Parathyroid adenoma (tissue), 2 donors: Measurements from ENCODE around the gene KIF5B.

Source experiments
- H2AFZ ChIP-seq: fragments of 300-600 bp; sonication (generic); one replicate; pipeline ENCODE4 v1.7.0; 2017; ENCODE audit warnings: antibody characterized with exemption, mild to moderate bottlenecking
- H3K27ac ChIP-seq: fragments of 300-600 bp; sonication (generic); one replicate; pipeline ENCODE4 v1.7.0; 2017
- H3K27me3 ChIP-seq: fragments of 300-600 bp; sonication (generic); one replicate; pipeline ENCODE4 v1.7.0; 2017; ENCODE audit warnings: low read length; ENCODE audit not compliant: control insufficient read depth, insufficient read depth
- H3K36me3 ChIP-seq: fragments of 300-600 bp; sonication (generic); one replicate; pipeline ENCODE4 v1.7.0; 2017; ENCODE audit warnings: low read length; ENCODE audit not compliant: control insufficient read depth, insufficient read depth
- H3K4me1 ChIP-seq: fragments of 300-600 bp; sonication (generic); one replicate; pipeline ENCODE4 v1.7.0; 2017; ENCODE audit warnings: control low read depth
- H3K4me2 ChIP-seq: fragments of 300-600 bp; sonication (generic); one replicate; pipeline ENCODE4 v1.7.0; 2017; ENCODE audit warnings: low read length
- H3K4me3 ChIP-seq: fragments of 300-600 bp; sonication (generic); one replicate; pipeline ENCODE4 v1.7.0; 2017; ENCODE audit warnings: low read depth, low read length
- H3K79me2 ChIP-seq: fragments of 300-600 bp; sonication (generic); one replicate; pipeline ENCODE4 v1.7.0; 2017; ENCODE audit warnings: control low read depth
- H3K9ac ChIP-seq: fragments of 300-600 bp; sonication (generic); one replicate; pipeline ENCODE4 v1.7.0; 2017; ENCODE audit warnings: mild to moderate bottlenecking
- H3K9me3 ChIP-seq: fragments of 300-600 bp; sonication (generic); one replicate; pipeline ENCODE4 v1.7.0; 2017; ENCODE audit warnings: low read length; ENCODE audit not compliant: control insufficient read depth
- CTCF ChIP-seq: fragments of 300-600 bp; sonication (generic); IDR thresholded peaks from one replicate; pipeline ENCODE4 v1.7.0; 2017; ENCODE audit warnings: antibody characterized with exemption, mild to moderate bottlenecking
- donor health status: primary hyperparathyroidism.

The KIF5B gene

DNA sequence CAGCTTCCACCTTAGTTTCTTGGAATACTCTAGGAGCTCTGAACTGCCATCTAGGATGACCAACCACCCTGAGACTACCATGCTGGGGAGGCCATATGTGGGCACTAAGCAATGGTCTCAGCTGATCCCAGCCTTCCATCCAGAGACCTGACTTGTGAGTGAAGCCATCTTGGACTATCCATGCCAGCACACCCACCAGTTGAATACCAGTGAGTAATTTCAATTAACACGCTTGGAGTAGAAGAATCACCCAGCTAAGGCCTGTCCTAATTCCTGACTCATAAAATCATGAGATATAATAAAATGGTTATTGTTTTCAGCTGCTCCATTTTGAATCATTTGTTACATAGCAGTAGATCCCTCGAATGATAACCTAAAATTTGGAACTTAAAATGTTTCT, 5.2 kb upstream of the KIF5B start:
- H3K27me3 ChIP-seq = no peaks in the 10 kb centered on the region
- no peaks in the 10 kb centered on the region for H3K9me3 ChIP-seq
- H3K36me3 ChIP-seq = no peaks in the 10 kb centered on the region
- H3K9ac ChIP-seq = no peak overlapping the region
- H3K27ac ChIP-seq = no peak overlapping the region
- H3K4me3 ChIP-seq = no peak overlapping the region
- H3K4me1 ChIP-seq = peaks cover 3% of the 10 kb centered on the region
- no peak overlapping the region for H2AFZ ChIP-seq
- H3K79me2 ChIP-seq = no peaks in the 10 kb centered on the region
- no peak overlapping the region for H3K4me2 ChIP-seq
- TF ChIP-seq CTCF = no peak

DNA sequence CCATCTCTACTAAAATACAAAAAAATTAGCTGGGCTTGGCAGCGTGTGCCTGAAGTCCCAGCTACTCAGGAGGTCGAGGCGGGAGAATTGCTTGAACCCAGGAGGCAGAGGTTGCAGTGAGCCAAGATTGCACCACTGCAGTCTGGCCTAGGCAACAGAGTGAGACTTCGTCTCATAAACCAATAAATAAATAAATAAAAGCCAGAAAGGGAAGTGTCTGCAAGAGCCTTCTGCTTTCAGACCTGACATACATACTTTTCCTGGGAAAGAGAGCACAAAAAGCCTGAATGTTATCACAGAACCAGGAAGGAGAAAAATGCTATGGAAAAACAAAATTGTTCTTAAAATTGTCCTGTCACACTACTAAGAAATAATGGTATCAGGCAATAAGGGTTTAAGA, 4.1 kb upstream of the KIF5B start:
- TF ChIP-seq CTCF = no peak
- no peaks in the 10 kb centered on the region for H3K36me3 ChIP-seq
- H3K27ac ChIP-seq = no peak overlapping the region
- H2AFZ ChIP-seq = no peak overlapping the region
- H3K4me2 ChIP-seq = no peak overlapping the region
- no peaks in the 10 kb centered on the region for H3K79me2 ChIP-seq
- no peaks in the 10 kb centered on the region for H3K27me3 ChIP-seq
- H3K4me1 ChIP-seq = peaks cover 3% of the 10 kb centered on the region
- no peak overlapping the region for H3K9ac ChIP-seq
- no peak overlapping the region for H3K4me3 ChIP-seq
- H3K9me3 ChIP-seq = no peaks in the 10 kb centered on the region

GRCh38 chr10:32059472-32059871, 3.2 kb upstream of the KIF5B start:
- H2AFZ ChIP-seq = no peak overlapping the region
- H3K4me2 ChIP-seq = no peak overlapping the region
- no peaks in the 10 kb centered on the region for H3K36me3 ChIP-seq
- H3K9ac ChIP-seq = no peak overlapping the region
- H3K4me3 ChIP-seq = no peak overlapping the region
- no peaks in the 10 kb centered on the region for H3K9me3 ChIP-seq
- peaks cover 7% of the 10 kb centered on the region for H3K79me2 ChIP-seq
- TF ChIP-seq CTCF = no peak
- no peaks in the 10 kb centered on the region for H3K27me3 ChIP-seq
- peaks cover 3% of the 10 kb centered on the region for H3K4me1 ChIP-seq
- H3K27ac ChIP-seq = no peak overlapping the region

- Histone ChIP-seq H3K27me3 (no peaks in the 10 kb centered on the region), H3K36me3 (no peaks in the 10 kb centered on the region), H3K4me2 (peak overlapping the region; percentile 92), H2AFZ (peak overlapping the region; percentile 99), H3K4me3 (peak overlapping the region; percentile 90), H3K79me2 (peaks cover 29% of the 10 kb centered on the region), H3K4me1 (peaks cover 10% of the 10 kb centered on the region), H3K9me3 (no peaks in the 10 kb centered on the region), H3K9ac (no peak overlapping the region), H3K27ac (no peak overlapping the region)
- no peak for TF ChIP-seq CTCF
These were observed 779 bp upstream of the KIF5B start for GRCh38 chr10:32057036-32057372.

GRCh38 chr10:32055478-32056135, 618 bp downstream of the KIF5B start:
- Histone ChIP-seq H3K27ac (peak overlapping the region; percentile 99), H3K4me3 (peak overlapping the region; percentile 90), H3K9ac (peak overlapping the region; percentile 95), H3K9me3 (no peaks in the 10 kb centered on the region), H3K4me2 (peak overlapping the region; percentile 92), H2AFZ (peak overlapping the region; percentile 99), H3K79me2 (peaks cover 43% of the 10 kb centered on the region), H3K36me3 (no peaks in the 10 kb centered on the region), H3K27me3 (no peaks in the 10 kb centered on the region), H3K4me1 (peaks cover 15% of the 10 kb centered on the region)
- no peak for TF ChIP-seq CTCF
